Measurements from ENCODE around the gene CALCA.

The CALCA gene

GRCh38 chr11:14942745-14943144, 29.4 kb downstream of the CALCA start:
- no peak for DNase-seq

DNA sequence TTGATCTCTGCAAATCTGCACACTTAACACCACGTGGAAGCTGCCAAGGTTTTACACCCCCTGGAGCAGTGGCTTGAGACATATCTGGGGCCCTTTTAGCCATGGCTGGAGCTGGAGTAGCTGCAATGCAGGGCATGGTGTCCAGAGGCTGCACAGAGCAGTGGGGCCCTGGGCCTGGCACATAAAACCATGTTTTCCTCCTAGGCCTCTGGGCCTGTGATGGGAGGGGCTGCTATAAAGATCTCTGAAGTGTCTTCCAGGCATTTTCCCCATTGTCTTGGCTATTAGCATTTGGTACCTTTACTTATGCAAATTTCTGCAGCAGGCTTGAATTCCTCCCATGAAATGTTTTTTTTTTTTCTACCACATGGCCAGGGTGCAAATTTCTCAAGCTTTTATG, 33.2 kb downstream of the CALCA start:
- DNase-seq: no peak

GRCh38 chr11:14934641-14935351, 37.4 kb downstream of the CALCA start:
- DNase-seq: no peak

DNA sequence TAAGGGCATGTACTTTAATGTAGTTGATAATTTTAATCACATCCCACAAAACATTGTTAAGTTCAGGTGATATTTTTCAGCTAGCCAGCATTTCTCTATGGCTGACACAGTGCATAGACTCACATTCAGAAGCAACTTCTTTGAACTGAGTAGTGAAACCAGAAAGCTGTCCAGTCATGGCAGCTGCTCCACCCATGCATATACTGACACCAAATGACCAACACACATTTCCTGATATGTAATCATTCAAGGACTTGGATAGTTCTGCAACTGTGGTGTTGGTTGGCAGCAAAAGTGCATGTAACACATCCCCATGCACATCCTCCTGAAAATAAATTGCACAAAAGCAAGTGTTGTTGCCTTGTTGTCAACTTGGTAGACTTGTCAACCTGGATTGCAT, 39.7 kb downstream of the CALCA start:
- DNase-seq: no peak

DNA sequence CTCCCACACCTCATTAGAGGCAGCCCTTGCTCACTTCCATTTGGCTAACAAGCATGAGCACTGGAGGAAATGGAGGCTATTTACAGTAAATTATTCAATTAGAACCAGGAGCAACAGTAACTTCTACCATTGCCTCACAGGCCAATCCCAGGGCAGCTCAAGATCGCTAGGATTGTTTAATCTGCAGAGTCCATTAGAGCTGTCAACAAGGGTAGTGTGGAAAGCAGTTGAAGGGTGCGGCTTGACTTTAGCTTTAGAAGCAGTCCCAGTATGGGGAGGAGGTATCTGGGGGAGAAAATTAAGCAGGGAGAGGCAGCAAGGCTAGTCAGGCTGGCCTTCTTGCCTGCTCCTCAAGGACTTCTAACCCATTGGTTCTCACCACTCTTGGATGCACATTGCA, 41.8 kb downstream of the CALCA start:
- DNase-seq: no peak

DNA sequence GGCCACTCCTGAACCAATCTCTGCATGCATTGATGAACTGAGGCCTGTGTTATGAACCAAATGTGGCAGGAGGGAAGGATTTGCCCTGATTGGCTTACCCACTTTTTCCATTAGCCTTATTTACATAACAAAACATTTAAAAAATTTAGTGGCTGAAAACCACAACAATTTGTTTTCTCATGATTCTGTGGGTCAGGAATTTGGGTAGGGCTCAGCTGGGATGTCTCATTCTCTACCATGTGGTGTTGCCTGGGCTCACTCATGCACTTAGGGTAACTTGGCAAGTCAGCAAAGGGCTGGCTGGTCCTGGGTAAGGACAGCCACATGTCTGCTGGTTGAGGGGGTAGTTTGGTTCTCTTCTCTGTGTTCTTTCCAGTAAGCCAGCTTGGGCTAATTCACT, 45.0 kb downstream of the CALCA start:
- no peak for DNase-seq

- no peak for DNase-seq
Observed at GRCh38 chr11:14924318-14924717, 47.8 kb downstream of the CALCA start.
